Measurements from ENCODE around the gene CHCHD10.

DNA sequence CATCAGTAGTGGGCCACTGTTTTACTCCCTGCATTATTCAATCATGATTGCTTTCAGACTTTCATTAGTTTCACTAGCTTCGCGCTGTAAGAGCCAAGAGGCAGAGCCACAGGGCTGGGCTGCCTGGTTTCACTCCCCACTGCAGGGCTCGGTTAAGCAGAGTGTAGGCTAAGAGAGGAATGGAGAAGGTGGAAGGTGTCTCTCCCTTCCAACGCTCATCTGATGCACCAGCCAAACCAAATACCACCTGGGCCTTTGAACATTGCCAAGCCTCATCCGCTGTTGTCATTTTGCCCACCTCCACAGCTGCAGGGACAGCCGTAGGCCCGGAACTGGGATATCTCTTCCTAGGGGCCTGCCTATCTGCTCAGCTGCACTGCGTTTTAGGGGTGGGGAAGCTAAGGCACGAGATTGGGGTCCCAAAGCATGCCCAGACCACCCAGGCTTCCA, 18.5 kb upstream of the CHCHD10 start:
- TF ChIP-seq POLR2AphosphoS5 (IDR thresholded peaks at IDR 0.05), result no peak
- TF ChIP-seq, protein P1, sequence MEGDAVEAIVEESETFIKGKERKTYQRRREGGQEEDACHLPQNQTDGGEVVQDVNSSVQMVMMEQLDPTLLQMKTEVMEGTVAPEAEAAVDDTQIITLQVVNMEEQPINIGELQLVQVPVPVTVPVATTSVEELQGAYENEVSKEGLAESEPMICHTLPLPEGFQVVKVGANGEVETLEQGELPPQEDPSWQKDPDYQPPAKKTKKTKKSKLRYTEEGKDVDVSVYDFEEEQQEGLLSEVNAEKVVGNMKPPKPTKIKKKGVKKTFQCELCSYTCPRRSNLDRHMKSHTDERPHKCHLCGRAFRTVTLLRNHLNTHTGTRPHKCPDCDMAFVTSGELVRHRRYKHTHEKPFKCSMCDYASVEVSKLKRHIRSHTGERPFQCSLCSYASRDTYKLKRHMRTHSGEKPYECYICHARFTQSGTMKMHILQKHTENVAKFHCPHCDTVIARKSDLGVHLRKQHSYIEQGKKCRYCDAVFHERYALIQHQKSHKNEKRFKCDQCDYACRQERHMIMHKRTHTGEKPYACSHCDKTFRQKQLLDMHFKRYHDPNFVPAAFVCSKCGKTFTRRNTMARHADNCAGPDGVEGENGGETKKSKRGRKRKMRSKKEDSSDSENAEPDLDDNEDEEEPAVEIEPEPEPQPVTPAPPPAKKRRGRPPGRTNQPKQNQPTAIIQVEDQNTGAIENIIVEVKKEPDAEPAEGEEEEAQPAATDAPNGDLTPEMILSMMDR (IDR thresholded peaks at IDR 0.05), result no peak
- no peak for TF ChIP-seq POLR2A (IDR thresholded peaks at IDR 0.05; ENCODE audit: low read depth)
- no peak for TF ChIP-seq EP300 (IDR thresholded peaks at IDR 0.05)
